GM12873 (cell line): ENCODE data around the gene TST.
A peak's percentile ranks its signal among the peaks of the same experiment; 100 is the strongest.

Experiments
- TF ChIP-seq, protein P1 (sequence below): IDR thresholded peaks from 2 replicates; pipeline ENCODE4 v1.5.1; 2012; ENCODE audit warnings: low read depth, mild to moderate bottlenecking, moderate library complexity, low read length, control low read depth; ENCODE audit not compliant: insufficient read depth; ENCODE audit errors: missing control alignments

TST gene

GRCh38 chr22:37047006-37047405 is 27.8 kb upstream of the TST start:
- TF ChIP-seq, protein P1, sequence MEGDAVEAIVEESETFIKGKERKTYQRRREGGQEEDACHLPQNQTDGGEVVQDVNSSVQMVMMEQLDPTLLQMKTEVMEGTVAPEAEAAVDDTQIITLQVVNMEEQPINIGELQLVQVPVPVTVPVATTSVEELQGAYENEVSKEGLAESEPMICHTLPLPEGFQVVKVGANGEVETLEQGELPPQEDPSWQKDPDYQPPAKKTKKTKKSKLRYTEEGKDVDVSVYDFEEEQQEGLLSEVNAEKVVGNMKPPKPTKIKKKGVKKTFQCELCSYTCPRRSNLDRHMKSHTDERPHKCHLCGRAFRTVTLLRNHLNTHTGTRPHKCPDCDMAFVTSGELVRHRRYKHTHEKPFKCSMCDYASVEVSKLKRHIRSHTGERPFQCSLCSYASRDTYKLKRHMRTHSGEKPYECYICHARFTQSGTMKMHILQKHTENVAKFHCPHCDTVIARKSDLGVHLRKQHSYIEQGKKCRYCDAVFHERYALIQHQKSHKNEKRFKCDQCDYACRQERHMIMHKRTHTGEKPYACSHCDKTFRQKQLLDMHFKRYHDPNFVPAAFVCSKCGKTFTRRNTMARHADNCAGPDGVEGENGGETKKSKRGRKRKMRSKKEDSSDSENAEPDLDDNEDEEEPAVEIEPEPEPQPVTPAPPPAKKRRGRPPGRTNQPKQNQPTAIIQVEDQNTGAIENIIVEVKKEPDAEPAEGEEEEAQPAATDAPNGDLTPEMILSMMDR: no peak

GRCh38 chr22:37046589-37046988 is 27.3 kb upstream of the TST start:
- TF ChIP-seq, protein P1: no peak

DNA sequence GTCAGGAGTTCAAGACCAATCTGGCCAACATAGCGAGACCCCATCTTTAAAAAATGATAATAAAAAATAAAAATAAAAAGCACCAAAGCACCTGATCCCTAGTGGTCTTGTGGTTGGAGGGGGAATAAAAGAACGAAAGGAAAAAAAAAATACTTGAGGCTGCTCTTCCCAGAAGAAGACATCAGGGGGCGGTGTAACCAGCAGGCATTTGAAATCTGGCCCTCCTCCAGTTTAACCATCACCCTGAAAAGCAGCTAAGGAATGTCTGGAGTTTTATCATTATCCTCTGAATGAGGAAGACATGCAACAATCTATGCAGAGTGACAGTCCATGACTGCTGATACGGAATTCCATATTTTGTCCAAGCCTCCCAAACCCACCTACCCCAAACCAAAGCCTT is 26.7 kb upstream of the TST start:
- TF ChIP-seq, protein P1: peak; percentile 70

DNA sequence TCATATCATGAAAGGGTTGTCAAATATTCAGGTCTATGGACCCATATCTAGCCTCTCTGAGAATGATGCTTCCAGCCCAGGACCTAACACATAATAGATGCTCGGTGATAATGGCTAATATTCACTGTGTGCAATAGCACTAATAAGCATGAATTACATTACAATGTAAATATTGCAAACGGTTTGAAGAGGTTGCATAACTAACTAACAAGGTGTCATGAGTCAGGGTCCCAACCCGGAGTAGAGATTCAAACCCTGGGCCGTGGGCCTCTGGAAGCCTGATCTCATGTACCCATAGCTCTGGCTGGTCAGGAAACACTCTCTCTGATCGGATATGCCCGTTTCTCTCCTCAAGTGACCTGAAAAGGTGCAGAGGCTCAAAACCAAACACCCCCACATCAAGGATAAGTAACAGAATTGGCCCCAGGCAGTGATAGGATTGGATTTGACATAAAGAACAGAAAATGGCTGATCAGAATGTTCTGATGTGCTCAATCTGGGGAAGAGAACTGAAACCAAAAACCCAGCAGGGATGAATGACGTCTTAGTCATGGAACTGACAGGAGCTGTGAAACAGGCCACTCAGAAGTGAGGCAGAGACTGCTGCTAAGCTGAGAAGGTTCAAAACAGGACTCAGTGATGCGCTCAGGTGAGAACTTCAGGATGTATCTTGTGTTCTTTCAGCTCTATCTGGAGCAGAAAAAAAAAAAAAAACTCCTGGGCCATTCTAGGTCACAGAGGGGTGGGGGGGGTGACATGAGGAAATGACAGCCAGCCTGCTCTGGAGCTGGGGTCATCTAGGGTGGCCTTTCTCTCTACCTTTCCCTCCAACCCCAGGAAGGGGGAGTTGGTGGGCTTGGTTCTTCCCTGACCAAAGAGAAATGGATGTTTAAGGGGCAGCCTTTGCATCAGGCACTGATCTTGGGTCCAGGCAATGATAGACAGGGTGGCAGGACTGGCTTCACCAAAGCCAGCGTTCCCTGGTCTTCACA is 25.7 kb upstream of the TST start:
- TF ChIP-seq, protein P1: no peak

DNA sequence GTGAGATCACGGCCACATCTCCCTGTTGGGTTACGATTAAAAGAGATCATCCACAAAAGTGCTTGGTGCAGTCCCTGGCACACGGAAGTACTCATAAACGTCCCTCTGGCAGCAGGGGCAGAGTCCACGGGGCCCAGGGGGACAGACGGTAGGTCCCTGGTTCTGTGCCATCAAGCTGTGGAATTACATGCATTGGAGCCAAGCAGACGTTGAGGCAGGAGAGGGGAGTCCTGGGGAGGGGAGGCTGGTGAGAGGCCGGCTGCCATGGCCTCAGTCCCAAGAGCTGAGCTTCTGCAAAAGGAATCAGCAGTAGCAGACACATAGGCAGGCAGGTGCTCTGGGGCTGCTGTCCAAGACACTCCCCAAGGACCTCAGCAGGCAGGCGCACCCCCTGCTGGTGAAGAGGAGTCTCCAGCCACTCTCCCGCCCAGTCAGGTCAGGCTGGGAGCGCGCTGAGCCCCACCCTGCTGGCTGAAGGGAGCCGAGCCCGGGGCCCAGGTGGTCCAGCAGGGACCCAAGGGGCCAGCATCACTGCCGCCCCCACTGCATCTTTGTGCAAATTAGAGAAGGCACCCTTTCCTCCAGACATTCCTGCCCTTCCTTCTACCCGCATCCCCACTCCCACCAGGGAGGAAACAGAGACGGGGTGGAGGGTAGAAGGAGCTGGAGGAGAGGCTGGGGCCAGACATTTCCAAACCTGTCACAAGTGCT is 24.7 kb upstream of the TST start:
- TF ChIP-seq, protein P1: peak; percentile 92

- TF ChIP-seq, protein P1: no peak
These were observed 24.1 kb upstream of the TST start for GRCh38 chr22:37043209-37043827.

DNA sequence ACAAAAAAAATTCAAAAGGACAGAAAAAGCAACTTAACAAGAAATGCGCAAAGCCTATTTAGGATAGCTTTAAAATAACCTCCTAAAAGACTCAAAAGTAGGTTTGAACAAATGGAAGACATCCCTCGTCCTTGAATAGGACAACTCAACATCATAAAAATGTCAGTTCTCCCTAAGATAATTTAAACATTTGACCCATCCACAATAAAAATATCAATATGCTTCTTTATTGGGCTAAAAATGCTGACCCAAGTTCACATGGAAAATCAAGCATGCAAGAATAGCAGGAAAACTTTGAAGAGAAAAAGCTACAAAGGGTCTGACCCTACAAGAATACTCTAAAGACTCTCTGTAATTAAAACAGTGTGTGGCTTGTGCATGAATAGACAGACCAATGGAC is 20.2 kb upstream of the TST start:
- TF ChIP-seq, protein P1: no peak
